NCI-H2081 (cell line): ENCODE data around the gene OTOA.
"Not testable (repeated sequence)": the region's sequence is repeated elsewhere in the genome, so short reads cannot be mapped to it uniquely, and the experiment has no call there.

ENCODE experiments used
- DNase-seq, 2 experiments: peaks; one replicate each; lab custom pipeline; 2025; lab: John Stamatoyannopoulos, UW

The OTOA gene

DNA sequence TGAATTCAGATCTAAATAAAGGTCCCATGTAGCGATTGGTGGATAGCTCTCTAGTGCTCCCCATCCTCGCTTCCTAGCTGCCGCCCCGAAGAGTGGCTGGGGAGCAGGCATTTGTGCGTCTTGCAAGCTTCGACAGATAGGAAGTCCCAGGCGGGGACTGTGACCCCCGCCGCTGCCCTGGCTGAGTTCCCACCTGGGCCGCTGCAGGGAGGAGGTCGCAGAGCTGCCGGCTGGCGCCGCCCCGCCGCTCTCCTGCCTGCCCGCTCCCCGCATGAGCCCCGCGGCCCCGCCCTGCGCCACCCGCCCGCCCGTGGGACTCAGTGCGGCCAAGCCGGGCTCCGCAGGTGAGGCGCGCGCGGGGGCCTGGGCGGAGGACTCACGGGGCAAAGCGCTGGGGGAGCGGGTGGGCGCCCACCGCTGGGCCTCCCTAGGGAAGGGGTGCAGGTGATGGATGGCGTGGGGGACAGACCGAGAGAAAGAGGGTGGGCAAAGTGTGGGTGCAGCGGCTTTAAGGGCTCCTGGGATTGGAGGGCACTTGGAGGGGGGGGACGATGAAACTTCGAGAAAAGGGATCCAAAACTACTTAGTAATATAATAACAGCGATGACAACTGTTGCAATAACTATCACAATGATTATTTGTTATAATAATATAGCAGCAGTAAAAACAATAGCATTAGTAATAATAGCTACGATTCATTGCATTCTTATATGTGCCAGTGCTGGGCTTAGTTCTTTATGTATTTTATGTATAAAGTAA is at the start of gene OTOA:
Gene OTOA (plus strand): TSS at position 80 of the 759 bp plus-strand sequence. CDS start 14,547 bp downstream, outside the sequence.
- no peak for DNase-seq

DNA sequence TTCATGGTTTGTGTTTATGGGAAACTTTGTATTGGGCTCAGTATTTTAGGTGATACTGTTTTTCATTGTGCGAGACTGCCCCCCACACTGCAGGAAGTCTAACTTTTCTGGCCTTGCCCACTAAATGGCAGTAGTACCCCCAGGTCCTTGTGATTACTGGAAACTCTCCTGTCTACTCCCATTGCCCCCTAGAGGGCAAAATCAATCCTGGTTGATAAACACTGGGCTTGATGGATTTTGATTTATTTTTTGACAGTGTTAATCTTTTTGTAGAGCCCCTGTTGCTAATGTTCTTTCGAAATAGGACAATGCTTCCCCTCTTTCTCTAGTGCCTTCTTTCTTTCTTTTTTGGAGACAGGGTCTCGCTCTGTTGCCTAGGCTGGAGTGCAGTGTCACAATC is 48.9 kb upstream of the OTOA start:
- DNase-seq: no peak

- no peak for DNase-seq
Observed at GRCh38 chr16:21617607-21618006, 46.2 kb upstream of the OTOA start.

DNA sequence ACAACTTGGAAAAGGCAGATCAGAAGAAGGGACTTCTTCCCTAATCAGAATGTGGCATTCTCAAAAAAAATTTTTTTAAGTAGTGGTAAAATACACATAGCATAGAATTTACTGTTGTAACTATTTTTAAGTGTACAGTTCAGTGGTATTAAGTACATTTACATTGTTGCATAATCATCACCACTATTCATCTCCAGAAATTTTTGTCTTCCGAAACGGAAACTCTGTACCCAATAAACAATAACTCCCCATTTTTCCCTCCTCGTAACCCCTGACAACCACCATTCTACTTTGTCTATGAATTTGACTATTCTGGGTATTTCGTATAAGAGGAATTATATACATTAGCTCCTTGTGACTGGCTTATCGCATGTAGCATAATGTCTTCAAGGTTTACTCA is 45.5 kb upstream of the OTOA start:
- DNase-seq: no peak

- DNase-seq: no peak
Observed at GRCh38 chr16:21619765-21620425, 43.9 kb upstream of the OTOA start.

DNA sequence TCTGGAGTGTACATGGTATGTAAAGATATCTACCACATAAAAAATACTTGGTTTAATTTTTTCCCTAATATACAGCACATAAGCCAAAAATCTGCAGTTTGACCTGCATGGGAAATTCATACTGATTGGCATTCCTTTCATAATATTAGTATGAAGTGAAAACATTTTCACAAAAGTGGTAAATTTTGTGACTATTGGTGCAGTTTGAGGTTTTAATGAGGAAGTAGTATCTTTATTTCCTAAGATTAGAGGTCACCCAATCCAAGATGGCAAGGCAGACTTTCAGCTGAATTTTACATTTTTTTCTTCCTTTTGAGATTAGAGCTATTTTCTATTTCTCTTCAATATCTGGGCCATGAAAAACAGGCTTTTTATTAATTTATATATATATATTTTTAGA is 43.2 kb upstream of the OTOA start:
- no peak for DNase-seq

DNA sequence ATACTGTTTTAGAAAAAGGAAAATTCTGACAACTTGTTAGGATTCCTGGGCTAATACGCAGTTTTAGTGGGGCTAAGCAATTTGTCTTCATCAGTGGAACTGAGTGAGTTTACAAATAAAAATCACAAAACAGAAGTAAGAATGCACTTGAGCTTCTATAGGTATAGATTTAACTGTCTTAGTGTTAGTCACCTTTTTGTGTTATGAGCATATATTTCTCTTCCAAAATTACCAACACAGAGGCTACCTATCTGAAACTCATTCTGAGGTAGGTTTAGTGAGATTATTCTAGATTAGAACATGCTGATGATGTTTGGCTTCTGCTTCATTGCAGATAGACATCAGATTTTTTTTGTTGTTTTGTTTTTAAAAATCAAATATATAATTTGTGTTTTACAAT is 41.2 kb upstream of the OTOA start:
- DNase-seq: no peak

- DNase-seq: no peak
Observed at GRCh38 chr16:21625026-21625425, 38.7 kb upstream of the OTOA start.

DNA sequence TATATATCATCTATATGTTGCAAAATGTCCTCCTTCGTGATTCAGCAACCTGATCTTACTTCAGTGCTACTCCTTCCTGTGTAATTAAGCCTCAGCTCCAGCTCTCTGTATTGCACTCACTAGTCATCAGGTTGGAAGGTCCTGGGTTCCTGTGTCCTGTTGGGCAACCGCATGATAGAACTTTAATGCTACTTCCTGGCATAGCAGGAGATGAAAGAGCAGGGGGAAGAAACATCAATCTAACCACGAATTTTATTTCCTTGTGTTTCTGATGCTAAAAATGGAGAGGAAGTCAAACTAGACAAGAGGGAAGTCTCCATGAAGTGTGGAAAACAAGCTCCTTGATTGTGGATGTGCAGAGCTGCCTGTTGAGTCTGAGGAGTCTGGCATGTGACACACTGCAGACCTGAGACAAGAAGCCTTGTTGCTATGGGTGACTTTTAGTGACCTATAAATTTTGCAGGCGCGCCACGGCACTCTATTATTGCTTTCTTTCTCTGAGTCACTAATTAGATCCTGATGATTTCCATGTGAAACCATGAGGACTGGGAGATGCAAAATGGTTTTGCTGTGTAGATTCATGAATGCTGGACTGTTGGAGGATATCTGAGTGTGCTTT is 37.0 kb upstream of the OTOA start:
- DNase-seq: no peak

- DNase-seq: peak in 1 of 2 experiments; percentile 8
Observed at GRCh38 chr16:21628121-21628726, 35.5 kb upstream of the OTOA start.

- no peak for DNase-seq
Observed at GRCh38 chr16:21628772-21629171, 35.0 kb upstream of the OTOA start.

DNA sequence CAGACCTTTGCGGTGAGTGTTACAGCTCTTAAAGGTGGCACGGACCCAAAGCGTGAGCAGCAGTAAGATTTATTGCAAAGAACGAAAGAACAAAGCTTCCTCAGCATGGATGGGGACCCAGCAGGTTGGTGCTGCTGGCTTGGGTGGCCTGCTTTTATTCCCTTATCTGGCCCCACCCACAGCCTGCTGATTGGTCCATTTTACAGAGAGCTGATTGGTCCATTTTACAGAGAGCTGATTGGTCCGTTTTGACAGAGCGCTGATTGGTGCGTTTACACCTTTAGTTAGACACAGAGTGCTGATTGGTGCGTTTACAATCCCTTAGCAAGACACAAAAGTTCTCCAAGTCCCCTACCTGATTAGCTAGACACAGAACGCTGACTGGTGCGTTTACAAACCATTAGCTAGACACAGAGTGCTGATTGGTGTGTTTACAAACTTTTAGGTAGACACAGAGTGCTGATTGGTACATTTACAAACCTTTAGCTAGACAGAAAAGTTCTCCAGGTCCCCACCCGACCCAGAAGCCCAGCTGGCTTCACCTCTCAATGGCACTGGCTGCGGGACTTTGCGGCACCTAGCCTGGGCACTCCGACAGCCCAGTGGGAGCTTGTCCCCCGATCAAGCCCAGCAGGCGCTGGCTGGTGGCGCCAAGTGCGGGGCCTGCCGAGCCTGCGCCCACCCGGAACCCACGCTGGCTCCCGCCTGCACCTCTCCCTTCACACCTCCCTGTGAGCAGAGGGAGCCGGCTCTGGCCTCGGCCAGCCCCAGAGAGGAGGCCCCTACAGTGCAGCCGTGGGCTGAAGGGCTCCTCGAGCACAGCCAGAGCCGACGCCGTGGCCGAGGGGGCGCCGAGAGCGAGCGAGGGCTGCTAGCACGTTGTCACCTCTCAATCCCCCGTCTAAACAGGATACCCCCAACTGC is 33.9 kb upstream of the OTOA start:
- DNase-seq: not testable (repeated sequence)

- DNase-seq: not testable (repeated sequence)
Observed at GRCh38 chr16:21630866-21631265, 32.9 kb upstream of the OTOA start.

DNA sequence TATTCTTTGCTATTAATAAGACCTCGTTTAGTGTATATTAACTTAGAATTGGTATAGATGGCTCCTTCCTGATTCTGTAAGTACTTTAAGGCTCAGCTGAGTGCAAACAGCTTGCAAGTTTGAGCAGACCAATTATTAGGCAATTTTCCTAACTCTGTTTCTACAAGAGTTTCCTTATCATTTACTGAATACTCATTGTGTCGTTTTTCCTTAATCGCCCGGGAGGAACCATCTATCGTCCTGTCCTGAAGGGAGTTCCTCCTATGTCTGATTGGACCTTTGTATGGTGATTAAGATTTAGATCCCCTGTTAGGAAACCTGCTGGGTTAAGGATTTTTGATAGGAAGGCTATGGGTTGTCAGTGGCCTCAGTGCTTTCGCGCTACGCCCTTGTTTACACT is 32.4 kb upstream of the OTOA start:
- DNase-seq: not testable (repeated sequence)

DNA sequence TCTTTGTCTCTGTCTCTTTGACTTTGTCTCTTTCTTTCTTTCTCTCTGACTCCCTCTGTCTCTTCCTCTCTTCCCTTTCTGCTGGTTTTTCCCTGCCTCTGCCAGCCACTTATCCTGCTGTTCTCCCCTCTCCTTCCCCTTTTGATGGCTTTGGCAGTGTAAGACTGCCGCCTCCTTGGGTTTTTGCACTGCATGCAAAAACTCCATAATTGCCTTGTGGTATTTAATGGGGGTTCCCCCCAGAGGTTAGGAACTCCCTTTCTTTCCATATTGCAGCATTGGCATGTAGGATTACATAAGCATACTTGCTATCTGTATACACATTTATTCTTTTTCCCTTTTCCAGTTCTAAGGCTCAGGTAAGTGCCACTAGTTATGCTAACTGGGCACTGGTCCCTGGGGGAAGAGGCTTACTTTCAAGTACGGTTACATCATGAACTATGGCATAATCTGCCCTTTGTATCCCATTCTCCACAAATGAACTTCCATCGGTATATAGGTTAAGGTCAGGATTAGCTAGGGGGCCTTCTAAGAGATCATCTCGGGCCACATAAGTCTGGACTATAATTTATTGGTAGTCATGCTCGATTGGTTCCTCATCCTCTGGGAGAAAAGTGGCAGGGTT is 31.7 kb upstream of the OTOA start:
- DNase-seq: not testable (repeated sequence)

DNA sequence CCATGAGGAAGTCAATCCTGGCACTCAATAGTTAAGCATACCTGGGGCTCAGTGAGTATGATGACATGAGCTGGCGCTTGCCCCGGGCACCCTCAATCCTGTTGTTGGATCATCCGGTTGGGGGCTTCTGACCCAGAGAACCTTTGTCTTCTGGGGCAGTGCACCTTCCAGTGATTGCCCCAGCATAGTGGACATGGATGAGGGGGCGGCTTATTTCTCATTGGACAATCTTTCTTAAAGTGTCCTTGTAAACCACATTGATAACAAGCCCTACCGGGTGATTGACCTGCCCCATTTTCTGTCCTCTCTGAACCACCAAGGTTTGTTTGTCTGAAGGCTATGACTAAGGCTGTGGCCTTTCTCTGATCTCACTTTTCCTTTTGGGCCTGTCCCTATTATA is 29.6 kb upstream of the OTOA start:
- no peak for DNase-seq

DNA sequence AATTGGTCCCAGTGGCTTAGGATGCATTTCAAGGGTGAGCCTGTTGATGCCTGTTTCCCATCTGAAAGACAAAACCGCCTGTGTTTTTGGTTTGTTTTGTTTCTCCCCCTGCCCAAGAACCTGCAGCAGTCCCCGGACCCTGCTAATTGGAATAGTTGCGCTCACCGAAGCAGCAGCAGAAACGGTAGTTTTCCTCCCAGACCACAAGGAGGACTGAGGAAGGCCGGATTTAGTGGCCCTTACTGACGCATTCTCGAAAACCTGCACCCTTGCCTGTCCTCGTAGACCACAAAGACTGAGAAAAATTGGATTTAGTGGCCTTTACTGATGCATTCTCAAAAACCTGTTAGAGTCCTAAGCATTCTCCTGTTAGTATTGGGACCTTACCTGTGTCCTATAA is 28.1 kb upstream of the OTOA start:
- DNase-seq: not testable (repeated sequence)

GRCh38 chr16:21637032-21637968 is 26.5 kb upstream of the OTOA start:
- DNase-seq: no peak

DNA sequence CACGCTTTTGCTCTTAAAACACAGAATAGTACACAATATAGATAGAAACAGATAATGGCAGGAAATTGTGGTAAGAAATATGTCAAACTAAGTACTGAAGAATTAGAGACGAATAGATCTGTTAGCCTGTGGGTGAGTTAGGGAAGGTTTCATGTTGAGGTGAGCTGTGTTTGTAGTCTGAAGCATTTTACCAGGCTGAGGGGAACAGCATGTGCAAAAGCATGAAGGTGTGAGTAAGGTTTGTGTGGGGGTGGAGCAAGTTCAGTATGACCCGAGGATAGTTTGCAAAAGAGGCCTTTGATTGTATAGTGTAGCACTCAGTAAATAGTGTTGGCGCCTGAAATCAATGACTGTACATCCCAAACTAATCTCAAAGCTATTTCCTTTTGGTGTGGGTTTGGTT is 25.2 kb upstream of the OTOA start:
- DNase-seq: no peak

DNA sequence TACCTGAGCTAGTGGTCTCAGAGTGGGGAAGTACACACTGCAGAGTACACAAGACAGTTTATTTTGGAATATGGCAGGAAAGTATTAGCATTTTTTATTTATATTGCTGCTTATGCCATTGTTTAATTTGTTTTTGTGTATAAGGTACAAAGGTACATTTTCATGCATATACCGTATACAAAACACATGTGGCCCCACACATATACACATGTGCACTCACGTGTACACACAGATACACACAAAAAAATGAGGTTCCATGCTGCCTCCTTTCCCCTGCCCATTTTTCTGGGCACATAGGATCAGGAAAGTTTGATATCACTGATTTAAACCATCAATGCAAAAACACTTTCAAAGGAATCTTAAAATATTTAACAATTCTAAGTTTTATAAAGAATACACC is 24.3 kb upstream of the OTOA start:
- DNase-seq: no peak
